Left lung (tissue), 10 donors: ENCODE results near the gene ADGRL3. TPM values are rescaled to one million over a fixed set of nuclear protein-coding genes. Genes with fewer than 3 reads are reported as not detected.
A peak's percentile ranks its signal among the peaks of the same experiment; 100 is the strongest.

ENCODE experiments used
- ATAC-seq: fragments of 200-7000 bp; cut with Tn5 transposase; one replicate; pipeline ENCODE4 v1.9.1; 2020; ENCODE audit warnings: moderate library complexity
- DNase-seq, 4 donors: peaks; one replicate each; pipeline ENCODE4 v3.0.0-alpha.2; 2013 to 2020
- H3K27ac ChIP-seq, 2 donors: fragments of 200-600 bp; sonication (generic) in 1 of 2; one replicate each; pipeline versions ENCODE4 v1.5.0 to v1.8.0; 2020 to 2021
- H3K27me3 ChIP-seq, 2 donors: fragments of 200-600 bp; sonication (generic) in 1 of 2; one replicate each; pipeline versions ENCODE4 v1.5.0 to v1.8.0; 2020 to 2021
- H3K36me3 ChIP-seq, 2 donors: fragments of 200-600 bp; sonication (generic) in 1 of 2; one replicate each; pipeline versions ENCODE4 v1.5.0 to v1.8.0; 2020 to 2021
- H3K4me1 ChIP-seq, 2 donors: fragments of 200-600 bp; one replicate each; pipeline ENCODE4 v1.8.0; 2021
- H3K4me3 ChIP-seq, 2 donors: fragments of 200-600 bp; sonication (generic) in 1 of 2; one replicate each; pipeline versions ENCODE4 v1.5.0 to v1.8.0; 2020 to 2021; ENCODE audit warnings: mild to moderate bottlenecking in 1 of 2
- H3K9me3 ChIP-seq, 2 donors: fragments of 200-600 bp; sonication (generic) in 1 of 2; one replicate each; pipeline versions ENCODE4 v1.5.0 to v1.8.0; 2020 to 2021
- CTCF ChIP-seq, 2 donors: fragments of 200-600 bp; sonication (generic) in 1 of 2; IDR thresholded peaks; one replicate each; pipeline versions ENCODE4 v1.5.0 to v1.8.0; 2021; ENCODE audit warnings: antibody characterized with exemption in 2 of 2
- intact Hi-C, 2 donors: fragments of 100-400 bp; cut with DNase I; formaldehyde crosslinking; loops; one replicate each; pipeline versions ENCODE4 v1.11.2 to v1.14.2; 2022
- polyA plus RNA-seq, 6 donors: library from polyadenylated mRNA; unstranded; fragments of 120-200 nt; gene quantifications; one replicate each; pipeline ENCODE4 v1.2.1, GENCODE V29; 2013; ENCODE audit not compliant: insufficient read length in 6 of 6
- total RNA-seq, 2 donors: library from RNA; stranded (reverse); fragmentation: NEBNext Ultra II Directional; extraction: Animal tissue kit (Norgen Biotek cat#: 25700); gene quantifications; one replicate each; pipeline ENCODE4 v1.2.1, GENCODE V29; 2021
- donor health status: DM: no; HTN: yes; CAD: no.
- donor health status: DM: no; HTN: no; CAD: no.

ADGRL3 gene
- total and polyA plus RNA-seq, 8 donors, result 2.7 to 23.4 (median 19.6) TPM

GRCh38 chr4:61580721-61581377 is 380.7 kb downstream of the ADGRL3 start:
- DNase-seq, result no peak
- no peaks in the 10 kb centered on the region for H3K4me1 ChIP-seq
- H3K27me3 ChIP-seq, result no peaks in the 10 kb centered on the region
- no peak for ATAC-seq
- intact Hi-C loops, result no loop called here
- H3K36me3 ChIP-seq, result no peaks in the 10 kb centered on the region
- no peak for TF ChIP-seq CTCF (IDR thresholded peaks at IDR 0.05)
- H3K9me3 ChIP-seq, result no peaks in the 10 kb centered on the region
- H3K27ac ChIP-seq, result no peak overlapping the region
- H3K4me3 ChIP-seq, result no peak overlapping the region

- H3K27me3 ChIP-seq, result no peaks in the 10 kb centered on the region
- H3K4me1 ChIP-seq, result no peaks in the 10 kb centered on the region
- H3K36me3 ChIP-seq, result no peaks in the 10 kb centered on the region
- H3K4me3 ChIP-seq, result no peak overlapping the region
- H3K27ac ChIP-seq, result no peak overlapping the region
- no peaks in the 10 kb centered on the region for H3K9me3 ChIP-seq
- intact Hi-C loops, result no loop called here
- DNase-seq (no peak), ATAC-seq (no peak)
- TF ChIP-seq CTCF (IDR thresholded peaks at IDR 0.05), result no peak
Observed at GRCh38 chr4:61583696-61584095, 383.6 kb downstream of the ADGRL3 start.

- no peaks in the 10 kb centered on the region for H3K4me1 ChIP-seq
- no peak overlapping the region for H3K4me3 ChIP-seq
- ATAC-seq (no peak), DNase-seq (no peak)
- no peak overlapping the region for H3K27ac ChIP-seq
- intact Hi-C loops, result no loop called here
- no peak for TF ChIP-seq CTCF (IDR thresholded peaks at IDR 0.05)
- H3K27me3 ChIP-seq, result no peaks in the 10 kb centered on the region
- no peaks in the 10 kb centered on the region for H3K9me3 ChIP-seq
- H3K36me3 ChIP-seq, result no peaks in the 10 kb centered on the region
Observed at GRCh38 chr4:61588621-61589402, 388.7 kb downstream of the ADGRL3 start.

- no peaks in the 10 kb centered on the region for H3K9me3 ChIP-seq
- H3K4me3 ChIP-seq, result no peak overlapping the region
- no peak overlapping the region for H3K27ac ChIP-seq
- H3K27me3 ChIP-seq, result no peaks in the 10 kb centered on the region
- intact Hi-C loops, result no loop called here
- no peak for TF ChIP-seq CTCF (IDR thresholded peaks at IDR 0.05)
- no peaks in the 10 kb centered on the region for H3K4me1 ChIP-seq
- DNase-seq, result no peak
- no peaks in the 10 kb centered on the region for H3K36me3 ChIP-seq
- no peak for ATAC-seq
Observed at GRCh38 chr4:61590881-61591280, 390.8 kb downstream of the ADGRL3 start.

- intact Hi-C loops, result no loop called here
- H3K27me3 ChIP-seq, result no peaks in the 10 kb centered on the region
- no peak overlapping the region for H3K4me3 ChIP-seq
- DNase-seq, result peak in 2 of 4 donors; percentile 41 to 46
- no peaks in the 10 kb centered on the region for H3K4me1 ChIP-seq
- TF ChIP-seq CTCF (IDR thresholded peaks at IDR 0.05), result no peak
- ATAC-seq, result no peak
- no peaks in the 10 kb centered on the region for H3K9me3 ChIP-seq
- H3K36me3 ChIP-seq, result no peaks in the 10 kb centered on the region
- H3K27ac ChIP-seq, result no peak overlapping the region
Observed at GRCh38 chr4:61596606-61597340, 396.6 kb downstream of the ADGRL3 start.
